ENCODE results near the gene FANCI. TPM values are rescaled to one million over a fixed set of nuclear protein-coding genes. Genes with fewer than 3 reads are reported as not detected.

Gene FANCI
- total and polyA plus RNA-seq, 2 experiments from 2014 or later: 63.6 to 66.8 TPM

DNA sequence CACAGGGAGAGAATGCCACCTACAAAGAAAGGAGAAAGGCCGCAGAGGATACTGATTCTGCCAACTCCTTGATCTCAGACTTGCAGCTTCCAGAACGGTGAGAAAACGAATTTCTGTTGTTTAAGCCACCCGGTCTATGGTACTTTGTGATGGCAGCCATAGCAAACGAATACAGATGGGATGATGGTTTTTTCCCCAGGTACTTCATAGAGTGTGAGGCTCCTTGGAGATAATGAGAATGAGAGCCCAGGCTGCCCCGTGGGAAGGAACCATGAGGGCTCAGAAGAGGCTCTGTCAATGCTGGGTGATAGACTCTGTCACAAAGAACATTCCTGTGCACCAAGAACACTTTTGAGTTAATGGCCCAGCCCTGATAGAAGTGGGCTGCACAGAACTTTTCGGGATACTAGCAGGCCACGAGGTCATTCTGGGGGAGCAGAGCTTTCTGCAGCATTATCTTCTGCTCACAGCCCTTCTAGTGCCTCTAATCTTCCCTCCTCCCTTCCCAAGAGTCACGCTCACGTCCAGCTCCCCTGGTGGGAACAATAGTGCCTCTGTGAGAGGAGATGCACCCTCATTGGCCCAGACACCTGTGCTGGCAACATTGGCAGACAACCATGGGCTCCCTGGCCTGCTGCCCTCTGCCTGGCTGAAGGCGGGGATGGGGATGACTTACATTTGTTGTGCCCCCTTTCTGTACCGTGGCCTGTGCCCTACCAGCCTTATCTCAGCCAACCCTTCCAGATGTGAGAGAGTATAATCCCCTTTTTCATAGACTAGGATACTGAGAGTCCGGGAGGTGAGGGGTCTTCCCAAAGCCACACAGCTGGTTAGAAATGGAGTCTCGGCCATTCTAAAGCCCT, 17.2 kb upstream of the FANCI start (continued):
- no peak for TF ChIP-seq POLR2AphosphoS5 (IDR thresholded peaks at IDR 0.05; ENCODE audit: low read depth)
- TF ChIP-seq, protein P1, sequence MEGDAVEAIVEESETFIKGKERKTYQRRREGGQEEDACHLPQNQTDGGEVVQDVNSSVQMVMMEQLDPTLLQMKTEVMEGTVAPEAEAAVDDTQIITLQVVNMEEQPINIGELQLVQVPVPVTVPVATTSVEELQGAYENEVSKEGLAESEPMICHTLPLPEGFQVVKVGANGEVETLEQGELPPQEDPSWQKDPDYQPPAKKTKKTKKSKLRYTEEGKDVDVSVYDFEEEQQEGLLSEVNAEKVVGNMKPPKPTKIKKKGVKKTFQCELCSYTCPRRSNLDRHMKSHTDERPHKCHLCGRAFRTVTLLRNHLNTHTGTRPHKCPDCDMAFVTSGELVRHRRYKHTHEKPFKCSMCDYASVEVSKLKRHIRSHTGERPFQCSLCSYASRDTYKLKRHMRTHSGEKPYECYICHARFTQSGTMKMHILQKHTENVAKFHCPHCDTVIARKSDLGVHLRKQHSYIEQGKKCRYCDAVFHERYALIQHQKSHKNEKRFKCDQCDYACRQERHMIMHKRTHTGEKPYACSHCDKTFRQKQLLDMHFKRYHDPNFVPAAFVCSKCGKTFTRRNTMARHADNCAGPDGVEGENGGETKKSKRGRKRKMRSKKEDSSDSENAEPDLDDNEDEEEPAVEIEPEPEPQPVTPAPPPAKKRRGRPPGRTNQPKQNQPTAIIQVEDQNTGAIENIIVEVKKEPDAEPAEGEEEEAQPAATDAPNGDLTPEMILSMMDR (conservative IDR thresholded peaks at IDR 0.05; ENCODE audit: low read depth in 2 of 2): no peak

- no peak overlapping the region for H2AFZ ChIP-seq
- TF ChIP-seq, protein P1 (conservative IDR thresholded peaks at IDR 0.05; ENCODE audit: low read depth in 2 of 2): no peak
- TF ChIP-seq CREB1 (CRISPR knock-in tag; IDR thresholded peaks at IDR 0.05; ENCODE audit: low read depth) (no peak), STAT1 (IDR thresholded peaks at IDR 0.05; ENCODE audit: unreplicated experiment) (no peak), JUNB (IDR thresholded peaks at IDR 0.05; ENCODE audit: unreplicated experiment) (no peak), ZNF462 (CRISPR knock-in tag; IDR thresholded peaks at IDR 0.05) (no peak), POLR2AphosphoS5 (IDR thresholded peaks at IDR 0.05; ENCODE audit: low read depth) (no peak), EZH2 (IDR thresholded peaks at IDR 0.05; ENCODE audit: low read depth, unreplicated experiment) (no peak), ZNF331 (CRISPR knock-in tag; IDR thresholded peaks at IDR 0.05; ENCODE audit: low read depth) (no peak), EZH2phosphoT487 (IDR thresholded peaks at IDR 0.05; ENCODE audit: unreplicated experiment) (no peak)
- TF ChIP-seq, protein P2, sequence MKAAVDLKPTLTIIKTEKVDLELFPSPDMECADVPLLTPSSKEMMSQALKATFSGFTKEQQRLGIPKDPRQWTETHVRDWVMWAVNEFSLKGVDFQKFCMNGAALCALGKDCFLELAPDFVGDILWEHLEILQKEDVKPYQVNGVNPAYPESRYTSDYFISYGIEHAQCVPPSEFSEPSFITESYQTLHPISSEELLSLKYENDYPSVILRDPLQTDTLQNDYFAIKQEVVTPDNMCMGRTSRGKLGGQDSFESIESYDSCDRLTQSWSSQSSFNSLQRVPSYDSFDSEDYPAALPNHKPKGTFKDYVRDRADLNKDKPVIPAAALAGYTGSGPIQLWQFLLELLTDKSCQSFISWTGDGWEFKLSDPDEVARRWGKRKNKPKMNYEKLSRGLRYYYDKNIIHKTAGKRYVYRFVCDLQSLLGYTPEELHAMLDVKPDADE (IDR thresholded peaks at IDR 0.05): no peak
Observed at GRCh38 chr15:89227425-89227824, 16.4 kb upstream of the FANCI start.

More at GRCh38 chr15:89227425-89227824, 16.4 kb upstream of the FANCI start:
- no peaks in the 10 kb centered on the region for H3K27me3 ChIP-seq (ENCODE audit: insufficient read depth)
- H3K79me2 ChIP-seq (replicated peaks; ENCODE audit: insufficient read depth): no peaks in the 10 kb centered on the region
- Mint-ChIP-seq H3K4me3 (no peak overlapping the region), H3K4me1 (no peaks in the 10 kb centered on the region; the same call in 2 of the 3 replicates), H3K27me3 (ENCODE audit: insufficient read depth, low read depth, poor library complexity) (peaks cover 2% of the 10 kb centered on the region), H3K36me3 (ENCODE audit: low read depth) (no peaks in the 10 kb centered on the region), H3K27ac (no peak overlapping the region), H3K9me3 (no peaks in the 10 kb centered on the region; the same call in 2 of the 3 replicates)
- H3K27ac ChIP-seq (ENCODE audit: low read depth): no peak overlapping the region
- H3F3A ChIP-seq (replicated peaks; ENCODE audit: low read depth): no peaks in the 10 kb centered on the region
- no peaks in the 10 kb centered on the region for H3K4me1 ChIP-seq (ENCODE audit: insufficient read depth)
- no peak overlapping the region for H3K4me3 ChIP-seq
- DNase-seq (ENCODE audit: low spot score): no peak
- no peaks in the 10 kb centered on the region for H3K36me3 ChIP-seq (ENCODE audit: insufficient read depth)
- peak; percentile 64 for ATAC-seq
- H3K9me2 ChIP-seq (ENCODE audit: insufficient read depth): no peaks in the 10 kb centered on the region
- H3K4me2 ChIP-seq: no peak overlapping the region
- no peaks in the 10 kb centered on the region for H4K20me1 ChIP-seq (replicated peaks; ENCODE audit: insufficient read depth)

All from GM23338 (cell line).